GM21390 (cell line): ENCODE results near the gene ADAMTS12.

ENCODE experiments used
- ATAC-seq: cut with Tn5 transposase; IDR thresholded peaks from one replicate; pipeline ENCODE4 v1.9.1; 2021; ENCODE audit not compliant: unreplicated experiment

The ADAMTS12 gene

DNA sequence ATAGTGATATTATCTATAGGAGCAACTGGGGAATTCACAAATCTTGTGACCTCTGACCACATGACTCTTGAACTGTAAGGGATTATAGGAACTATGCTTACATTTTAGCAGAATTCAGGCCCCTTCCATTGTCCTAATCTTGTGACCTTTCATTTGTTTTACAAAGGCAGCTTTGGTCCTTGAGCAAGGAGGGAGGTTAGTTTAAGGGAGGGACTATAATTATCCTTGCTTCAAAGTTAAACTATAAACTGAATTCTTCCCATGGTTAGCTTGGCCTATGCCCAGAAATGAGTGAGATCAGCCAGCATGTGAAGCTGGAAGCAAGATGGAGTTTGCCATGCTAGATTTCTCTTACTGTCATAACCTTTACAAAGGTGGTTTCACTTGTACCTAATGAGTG, 399.8 kb downstream of the ADAMTS12 start:
- no peak for ATAC-seq

DNA sequence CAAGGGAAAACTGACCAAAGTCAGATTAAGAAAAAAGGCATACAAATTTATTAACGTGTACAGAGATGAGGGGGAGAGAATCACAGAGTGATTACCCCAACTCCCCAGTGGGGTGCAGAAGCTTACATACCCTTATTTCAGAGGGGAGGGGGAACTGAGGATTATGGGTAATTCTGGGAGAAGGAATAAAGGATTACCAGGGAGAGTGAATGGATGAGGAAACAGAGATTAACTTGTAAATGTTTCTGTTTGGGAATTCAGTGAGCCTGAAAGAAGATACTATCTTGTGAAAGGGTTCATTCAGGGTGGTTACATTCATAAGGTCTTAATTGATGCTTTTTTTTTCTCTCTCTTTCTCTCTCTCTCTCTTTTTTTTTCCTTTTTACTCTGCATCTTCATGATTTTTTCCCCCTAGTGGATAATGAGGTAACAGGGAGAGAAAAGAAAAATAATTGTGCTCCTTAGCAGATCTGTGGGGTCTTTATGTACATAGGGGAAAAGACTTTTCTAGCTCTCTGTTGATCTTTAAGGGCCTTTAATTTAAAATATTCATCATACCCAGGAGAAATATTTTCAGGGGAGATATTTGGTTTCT, 401.6 kb downstream of the ADAMTS12 start:
- no peak for ATAC-seq

DNA sequence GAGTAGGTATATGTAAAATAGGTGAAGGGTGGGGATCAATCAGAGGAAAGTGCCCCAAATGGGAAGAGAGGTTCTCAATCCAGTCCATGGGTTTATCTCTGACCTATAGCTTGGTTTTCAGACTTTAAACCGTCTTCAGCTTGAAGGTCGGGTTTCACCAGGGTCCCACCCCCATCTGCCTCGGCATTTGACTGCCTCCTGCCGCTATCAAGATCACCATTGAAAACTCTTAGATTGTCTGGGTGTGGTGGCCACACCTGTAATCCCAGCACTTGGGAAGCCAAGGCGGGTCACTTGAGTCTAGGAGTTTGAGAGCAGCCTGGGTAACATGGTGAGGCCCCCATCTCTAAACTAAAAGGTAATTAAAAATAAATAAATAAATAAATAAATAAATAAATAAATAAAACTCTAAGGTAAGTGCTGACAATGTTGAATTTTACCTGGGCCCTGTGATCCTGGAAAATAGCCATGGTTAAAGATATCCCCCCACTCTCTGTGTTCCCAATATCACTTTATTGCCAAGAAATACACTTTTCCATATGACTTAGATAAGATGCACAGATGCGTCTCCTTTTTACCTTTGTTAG, 402.2 kb downstream of the ADAMTS12 start:
- ATAC-seq: no peak

DNA sequence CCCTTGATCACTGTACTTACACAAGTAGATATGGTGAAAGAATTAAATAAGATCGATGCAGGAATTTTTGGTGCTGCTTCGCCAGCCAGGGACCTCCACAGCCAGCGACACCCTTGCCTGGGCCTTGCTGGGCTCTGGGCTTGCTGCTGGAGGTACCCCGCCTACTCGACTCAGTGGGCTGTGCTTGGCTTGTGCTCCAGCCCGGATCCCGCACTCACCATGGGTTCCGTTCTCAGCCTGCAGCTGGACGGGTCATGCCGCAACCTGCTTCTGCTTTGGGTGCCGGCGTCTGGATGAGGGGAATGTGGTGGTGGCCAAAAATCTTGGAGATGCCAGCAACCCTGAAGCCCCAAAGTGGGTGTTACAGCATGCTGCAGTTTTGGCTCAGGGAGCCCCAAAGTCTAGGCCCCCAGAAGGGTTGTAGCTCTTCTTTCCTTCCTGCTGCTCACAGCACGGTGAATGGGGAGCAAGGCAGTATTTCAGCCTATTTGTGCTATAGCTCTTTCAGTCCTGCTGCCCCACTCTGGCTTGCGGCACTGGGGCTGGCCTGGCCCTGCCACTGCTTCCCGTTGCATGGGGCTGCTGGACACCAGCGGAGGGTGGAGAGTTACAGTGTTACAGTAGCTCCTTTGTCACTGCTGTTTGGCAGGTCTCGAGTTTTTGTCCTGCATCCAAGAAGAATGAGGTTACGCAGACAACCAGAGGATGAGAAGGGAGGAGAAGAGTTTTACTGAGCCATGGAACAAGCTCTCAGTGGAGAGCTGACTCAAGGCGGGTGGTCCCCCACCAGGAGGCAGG, 403.0 kb downstream of the ADAMTS12 start:
- no peak for ATAC-seq

DNA sequence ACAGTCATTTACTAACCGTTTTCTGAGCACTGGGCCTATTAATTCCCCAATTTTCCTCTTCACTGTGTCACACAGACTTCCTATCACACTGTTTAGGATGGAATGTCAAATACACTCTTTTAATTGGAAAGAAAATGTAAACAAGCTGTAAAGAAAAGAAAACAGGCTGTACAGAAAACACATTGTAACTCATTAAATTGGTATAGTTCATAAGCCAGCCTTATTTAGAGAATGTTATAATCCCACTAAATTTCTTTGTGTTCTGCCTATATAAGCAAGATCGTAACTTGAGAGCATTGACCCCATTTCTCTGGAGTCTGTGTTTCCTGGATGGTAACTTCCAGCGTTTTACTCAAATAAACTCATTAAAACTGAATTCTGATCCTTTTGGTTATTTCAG, 404.6 kb downstream of the ADAMTS12 start:
- ATAC-seq: no peak

DNA sequence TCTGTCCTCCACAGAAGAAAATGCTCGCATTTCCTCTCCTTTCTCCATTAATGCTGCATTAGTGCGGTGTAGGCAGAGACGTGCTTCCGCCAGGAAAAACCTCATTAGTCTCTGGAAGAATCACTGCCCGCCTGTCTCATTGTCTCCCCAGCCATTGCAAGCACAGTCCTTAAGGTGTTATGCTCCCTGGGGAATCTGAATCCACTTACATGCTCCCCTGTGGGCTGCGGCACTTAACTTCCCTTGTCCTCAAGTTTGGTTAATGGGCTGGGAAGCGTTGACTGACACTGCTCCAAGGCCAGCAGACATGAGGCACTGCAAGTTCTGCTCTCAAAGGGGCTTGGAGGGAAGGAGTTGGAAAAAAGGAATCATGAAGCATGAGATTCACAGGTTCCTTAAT, 409.5 kb downstream of the ADAMTS12 start:
- ATAC-seq: no peak

DNA sequence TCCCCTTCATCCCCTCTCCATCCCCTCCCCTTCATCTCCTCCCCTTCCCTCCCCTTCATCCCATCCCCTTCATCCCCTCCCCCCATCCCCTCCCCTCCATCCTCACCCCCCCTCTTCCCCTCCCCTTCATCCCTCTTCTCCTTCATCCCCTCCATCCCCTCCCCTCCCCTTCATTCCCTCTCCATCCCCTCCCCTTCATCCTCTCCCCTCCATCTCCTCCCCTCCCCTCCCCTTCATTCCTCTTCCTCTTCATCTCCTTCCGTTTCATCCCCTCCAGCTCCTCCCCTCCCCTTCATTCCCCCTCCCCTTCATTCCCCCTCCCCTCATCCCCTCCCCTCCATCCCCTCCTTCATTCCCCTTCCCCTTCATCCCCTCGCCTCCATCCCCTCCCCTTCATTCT, 410.9 kb downstream of the ADAMTS12 start:
- no peak for ATAC-seq

DNA sequence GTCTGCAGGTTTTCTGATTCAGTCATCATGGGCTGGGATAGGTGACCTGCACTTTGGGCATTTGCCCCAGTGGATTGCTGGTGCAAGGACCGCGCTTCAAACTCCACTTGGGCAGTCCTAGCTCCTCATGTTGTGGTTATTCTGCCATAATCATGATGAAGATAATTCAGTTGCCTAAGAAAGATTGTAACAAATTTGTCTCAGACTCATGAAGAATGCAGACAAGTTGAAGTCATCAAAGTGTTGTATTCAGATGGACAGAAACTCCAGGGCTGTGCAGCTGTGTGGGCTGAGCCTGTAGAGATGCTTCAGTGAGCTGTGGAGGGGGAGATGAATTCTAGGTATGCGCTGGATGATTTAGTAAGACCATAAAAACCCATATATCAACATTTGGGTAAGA, 412.5 kb downstream of the ADAMTS12 start:
- no peak for ATAC-seq

DNA sequence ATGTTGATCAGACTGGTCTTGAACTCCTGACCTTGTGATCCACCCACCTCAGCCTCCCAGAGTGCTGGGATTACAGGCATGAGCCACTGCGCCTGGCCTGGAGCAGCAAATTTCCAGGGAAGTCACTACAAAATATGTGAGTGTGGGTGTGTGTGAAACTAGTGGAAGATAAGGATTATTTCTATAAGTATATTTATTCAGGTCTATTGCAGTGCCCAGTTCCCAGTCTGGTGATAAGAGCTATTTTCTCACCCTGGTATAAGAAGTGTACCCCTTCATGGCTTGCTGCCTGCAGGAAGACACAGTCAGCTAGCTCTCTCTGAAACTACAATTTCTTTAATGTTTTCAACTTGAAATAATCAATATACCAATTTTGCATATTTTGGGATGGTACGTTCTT, 414.0 kb downstream of the ADAMTS12 start:
- no peak for ATAC-seq

DNA sequence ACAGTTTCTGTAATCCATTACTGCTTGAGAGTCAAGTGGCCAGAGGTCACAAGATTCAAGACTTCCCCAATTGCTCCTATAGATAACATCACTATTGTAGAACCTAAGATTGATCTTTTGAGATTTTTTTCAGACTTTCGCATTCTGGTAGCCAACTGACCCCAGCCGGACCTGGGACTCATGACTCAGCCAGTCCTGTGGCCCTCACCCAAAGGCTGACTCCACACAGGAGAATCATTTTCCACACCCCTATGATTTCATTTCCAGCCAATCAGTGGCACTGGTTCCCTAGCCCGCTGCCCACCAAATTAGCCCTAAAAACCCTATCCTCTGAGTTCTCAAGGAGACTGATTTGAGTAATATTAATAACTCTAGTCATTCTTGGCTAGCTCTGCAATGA, 414.8 kb downstream of the ADAMTS12 start:
- ATAC-seq: no peak

DNA sequence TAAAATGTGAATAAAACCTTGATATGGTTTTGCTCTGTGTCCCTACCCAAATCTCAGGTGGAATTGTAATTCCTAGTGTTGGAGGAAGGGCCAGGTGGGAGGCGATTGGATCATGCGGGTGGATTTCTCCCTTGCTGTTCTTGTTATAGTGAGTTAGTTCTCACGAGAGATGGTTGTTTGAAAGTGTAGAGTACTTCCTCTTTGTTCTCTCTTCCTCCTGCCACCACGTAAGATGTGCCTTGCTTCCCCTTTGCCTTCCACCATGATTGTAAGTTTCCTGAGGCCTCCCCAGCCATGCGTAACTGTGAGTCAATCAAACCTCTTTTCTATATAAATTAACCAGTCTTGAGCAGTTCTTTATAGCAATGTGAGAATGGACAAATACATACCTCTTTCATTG, 416.1 kb downstream of the ADAMTS12 start:
- ATAC-seq: no peak

DNA sequence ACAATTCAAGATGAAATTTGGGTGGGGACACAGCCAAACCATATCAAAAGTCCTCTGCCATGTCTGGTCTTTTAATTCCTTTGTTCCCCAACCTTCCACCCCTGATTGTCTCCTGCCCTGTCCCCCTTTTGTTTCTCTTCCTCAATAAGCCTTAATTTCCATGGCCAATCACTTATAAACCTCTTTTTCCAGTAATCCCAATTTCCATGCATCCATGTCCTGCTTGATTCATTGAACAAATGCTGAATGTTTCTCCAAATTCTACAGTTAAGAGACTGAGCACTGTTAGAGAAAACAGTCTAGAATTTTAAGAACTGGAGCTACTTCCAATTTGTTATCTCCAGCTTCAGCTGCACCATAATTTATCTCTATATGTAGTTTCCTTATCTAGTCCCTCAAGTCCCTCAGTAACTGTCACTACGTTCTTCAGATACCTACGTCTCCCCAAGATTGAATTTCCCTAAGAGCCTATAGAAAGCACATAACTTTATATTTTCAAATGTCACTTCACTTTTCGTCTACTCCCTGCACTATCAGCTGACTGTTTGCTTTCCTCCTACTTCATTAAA, 416.8 kb downstream of the ADAMTS12 start:
- ATAC-seq: no peak

DNA sequence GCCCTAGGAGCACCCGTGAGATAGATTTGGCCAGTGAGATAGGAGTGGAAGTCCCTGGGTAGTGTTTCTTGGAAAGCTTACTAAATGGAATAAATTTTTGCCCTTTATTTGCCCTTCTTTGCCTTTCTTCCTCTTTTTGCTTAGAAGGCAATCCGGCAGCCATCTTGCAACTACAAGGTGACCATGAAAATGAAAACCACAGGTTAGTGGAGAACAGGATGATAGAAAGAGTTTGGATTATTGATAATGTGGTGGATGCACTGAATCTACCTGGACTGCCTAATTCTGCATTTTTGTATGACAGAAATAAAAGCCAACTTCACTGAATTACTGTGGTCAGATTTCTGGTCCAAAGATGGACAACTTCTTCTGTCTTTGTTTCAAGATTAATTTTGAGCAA, 417.8 kb downstream of the ADAMTS12 start:
- no peak for ATAC-seq
